Coronary artery (tissue), 2 donors: Measurements from ENCODE around the gene SPEM1.

Experiments used
- DNase-seq: peaks from one replicate; pipeline ENCODE4 v3.0.0-alpha.2; 2017; ENCODE audit warnings: low spot score
- H3K27ac ChIP-seq, 2 donors: fragments of 200-600 bp; sonication (generic); one replicate each; pipeline ENCODE4 v1.5.1; 2016 to 2019
- H3K4me3 ChIP-seq: fragments of 200-600 bp; sonication (generic); 2 replicates; pipeline ENCODE4 v1.5.1; 2016; ENCODE audit warnings: mild to moderate bottlenecking, moderate library complexity
- CTCF ChIP-seq: fragments of 200-600 bp; sonication (generic); IDR thresholded peaks from one replicate; pipeline ENCODE4 v1.5.1; 2019; ENCODE audit warnings: antibody characterized with exemption

Gene SPEM1

GRCh38 chr17:7419819-7420610 is at the start of gene SPEM1:
Gene SPEM1 (plus strand): TSS chr17:7420324. CDS start chr17:7420385, 61 bp downstream.
- no peak within 1 kb of the TSS for H3K4me3 ChIP-seq
- DNase-seq, result no peak
- no peak for TF ChIP-seq CTCF
- no peak within 1 kb of the TSS for H3K27ac ChIP-seq

- DNase-seq, result no peak
- Histone ChIP-seq H3K27ac (no peak overlapping the region), H3K4me3 (no peak overlapping the region)
- TF ChIP-seq CTCF, result no peak
These were observed 49.3 kb upstream of the SPEM1 start for GRCh38 chr17:7370853-7371252.

- H3K4me3 ChIP-seq, result no peak overlapping the region
- H3K27ac ChIP-seq, result no peak overlapping the region
- no peak for DNase-seq
- TF ChIP-seq CTCF, result no peak
These were observed 45.8 kb upstream of the SPEM1 start for GRCh38 chr17:7374353-7374752.

- no peak for TF ChIP-seq CTCF
These were observed 41.0 kb upstream of the SPEM1 start for GRCh38 chr17:7379134-7379533.

GRCh38 chr17:7380321-7380720 is 39.8 kb upstream of the SPEM1 start:
- peak overlapping the region; percentile 79 for H3K4me3 ChIP-seq
- no peak for DNase-seq
- peak overlapping the region in 1 of 2 donors; percentile 26 for H3K27ac ChIP-seq
- no peak for TF ChIP-seq CTCF

More at GRCh38 chr17:7379134-7379533, 41.0 kb upstream of the SPEM1 start:
- DNase-seq, result no peak
- Histone ChIP-seq H3K27ac (no peak overlapping the region), H3K4me3 (no peak overlapping the region)

GRCh38 chr17:7380855-7381683 is 39.1 kb upstream of the SPEM1 start, which contains the start of gene TNK1:
Gene TNK1 (plus strand): TSS chr17:7381089. CDS start chr17:7382927, 1,838 bp downstream.
- DNase-seq, result no peak
- no peak for TF ChIP-seq CTCF
- Histone ChIP-seq H3K27ac (peak within 1 kb of the TSS in 1 of 2 donors; percentile 26), H3K4me3 (peak within 1 kb of the TSS; percentile 79)
